Activated T-cell treated with anti-CD3 and anti-CD28 coated beads, Interleukin-2, amount 50 U/mL, for 1 hour (primary cell): ENCODE data around the gene FAF2.
"Not testable (repeated sequence)": the region's sequence is repeated elsewhere in the genome, so short reads cannot be mapped to it uniquely, and the experiment has no call there.

ENCODE experiments used
- DNase-seq: peaks from one replicate; pipeline ENCODE4 v3.0.0-alpha.2; 2020

The FAF2 gene

DNA sequence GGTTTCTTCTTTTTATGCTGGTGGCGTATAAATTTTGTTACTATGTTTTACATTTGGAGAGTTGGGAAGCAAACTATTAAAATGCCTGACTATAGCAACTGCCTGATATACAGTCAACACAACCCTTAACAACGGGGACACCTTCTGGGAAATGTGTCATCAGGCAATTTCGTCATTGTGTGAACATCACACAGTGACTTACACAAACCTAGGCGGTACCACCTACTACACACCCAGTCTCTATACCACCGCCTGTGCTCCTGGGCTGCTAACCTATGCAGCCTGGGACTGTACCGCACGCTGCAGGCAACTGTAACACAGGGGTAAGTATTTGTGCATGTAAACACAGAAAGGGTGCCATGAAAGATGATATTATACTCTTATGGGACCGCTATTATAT lies 99.6 kb downstream of the FAF2 start:
- no peak for DNase-seq

- DNase-seq = no peak
Observed at GRCh38 chr5:176548967-176549444, 100.8 kb downstream of the FAF2 start, which contains the start of gene CDHR2. TSS of gene CDHR2 (plus strand) at chr5:176549342. CDS start at chr5:176565353, 16,011 bp downstream.

DNA sequence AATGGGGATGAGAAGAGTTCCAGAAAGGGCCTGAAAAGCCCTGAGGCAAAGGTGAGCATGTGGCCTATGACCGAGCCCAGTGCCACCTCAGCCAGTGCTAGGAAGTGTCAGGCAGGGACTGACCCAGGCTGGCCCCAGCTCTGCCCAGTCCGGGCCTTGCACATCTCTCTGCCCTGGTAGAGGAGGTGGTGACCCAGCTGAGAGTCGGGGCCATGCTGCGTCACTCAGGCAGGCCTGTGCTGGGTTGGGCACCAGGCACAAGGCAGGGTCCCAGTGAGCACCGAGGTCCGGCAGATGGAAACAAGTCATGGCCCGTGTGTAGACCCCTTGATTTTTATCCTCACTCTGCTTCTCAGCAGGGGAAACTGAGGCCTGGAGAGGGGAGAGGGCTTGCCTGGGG lies 101.7 kb downstream of the FAF2 start:
- no peak for DNase-seq

GRCh38 chr5:176550275-176550831 lies 102.2 kb downstream of the FAF2 start:
- DNase-seq = no peak

- DNase-seq = not testable (repeated sequence)
Observed at GRCh38 chr5:176550937-176551336, 102.8 kb downstream of the FAF2 start.

- no peak for DNase-seq
Observed at GRCh38 chr5:176552332-176552869, 104.2 kb downstream of the FAF2 start.

- DNase-seq = no peak
Observed at GRCh38 chr5:176553260-176554085, 105.3 kb downstream of the FAF2 start.

DNA sequence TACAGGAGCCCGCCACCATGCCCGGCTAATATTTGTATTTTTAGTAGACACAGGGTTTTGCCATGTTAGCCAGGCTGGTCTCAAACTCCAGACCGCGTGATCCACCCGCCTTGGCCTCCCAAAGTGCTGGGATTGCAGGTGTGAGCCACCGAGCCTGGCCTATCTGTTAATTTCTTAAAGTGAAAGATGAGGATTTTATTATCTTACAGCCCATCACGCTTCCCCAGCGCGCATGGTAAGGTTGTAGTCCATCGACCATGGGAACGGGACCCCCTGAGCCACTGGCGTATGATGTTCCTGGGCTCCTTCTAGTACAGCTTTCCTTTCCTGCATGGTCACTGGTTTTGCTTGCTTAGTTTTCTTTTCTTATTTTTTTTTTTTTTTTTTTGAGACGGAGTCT lies 109.7 kb downstream of the FAF2 start:
- no peak for DNase-seq
